Hematopoietic multipotent progenitor cell treated with erythropoietin and hydrocortisone succinate and interleukin-3 and kit ligand, for 8 days (in vitro differentiated cells): ENCODE measurements around the gene SEMA4D.

Experiments used
- DNase-seq: peaks from one replicate; pipeline ENCODE4 v3.0.0-alpha.2; 2015

The SEMA4D gene

DNA sequence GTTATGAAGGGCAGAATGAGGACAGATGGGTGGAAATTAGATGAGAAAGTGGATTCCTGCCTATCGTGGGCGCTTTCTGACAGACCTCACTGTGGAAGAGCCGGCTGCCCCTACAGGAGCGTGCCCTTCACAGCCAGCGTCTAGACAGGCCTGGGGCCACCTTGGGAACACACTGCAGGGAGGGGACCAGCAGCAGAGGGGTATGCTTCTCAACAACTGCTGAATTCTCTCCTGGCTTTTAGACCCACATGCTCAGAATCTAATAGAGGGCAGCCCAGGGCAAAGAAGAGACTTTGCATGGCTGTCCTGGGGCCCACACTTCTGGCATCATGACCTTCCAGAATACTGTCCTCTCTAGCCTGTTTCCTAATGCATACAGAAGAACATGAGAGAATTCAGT lies 2.1 kb upstream of the SEMA4D start:
- no peak for DNase-seq

DNA sequence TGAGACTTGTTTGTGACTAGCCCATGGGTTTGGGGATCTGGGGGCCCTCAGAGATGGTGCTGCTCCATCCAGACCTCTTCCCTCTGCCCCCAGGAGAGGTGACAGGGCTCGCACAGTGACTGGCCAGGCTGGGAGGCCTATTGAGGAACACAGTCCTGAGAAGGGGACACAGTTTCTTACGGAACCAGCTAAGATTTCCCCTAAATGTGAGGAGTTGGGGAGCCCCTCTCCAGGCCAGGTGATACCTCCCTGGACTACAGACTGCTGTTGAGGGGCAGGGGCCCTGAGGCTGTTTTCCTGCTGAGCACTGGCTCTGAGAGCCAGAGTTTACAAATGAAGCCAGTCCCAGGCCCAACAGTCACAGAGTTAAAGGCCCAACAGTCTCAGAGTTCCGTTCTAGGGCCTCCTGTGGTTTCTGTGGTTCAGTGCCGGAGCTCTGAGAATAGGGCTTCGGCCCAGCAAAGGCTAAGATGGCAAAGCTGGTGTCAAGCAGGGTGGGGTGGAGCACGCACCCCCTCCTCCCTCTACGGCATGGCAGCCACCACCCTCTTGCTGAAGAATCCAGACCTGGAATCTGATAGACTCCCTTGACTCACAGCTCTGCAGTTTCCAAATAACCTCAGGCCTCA lies 1.1 kb upstream of the SEMA4D start:
- peak; percentile 65 for DNase-seq

DNA sequence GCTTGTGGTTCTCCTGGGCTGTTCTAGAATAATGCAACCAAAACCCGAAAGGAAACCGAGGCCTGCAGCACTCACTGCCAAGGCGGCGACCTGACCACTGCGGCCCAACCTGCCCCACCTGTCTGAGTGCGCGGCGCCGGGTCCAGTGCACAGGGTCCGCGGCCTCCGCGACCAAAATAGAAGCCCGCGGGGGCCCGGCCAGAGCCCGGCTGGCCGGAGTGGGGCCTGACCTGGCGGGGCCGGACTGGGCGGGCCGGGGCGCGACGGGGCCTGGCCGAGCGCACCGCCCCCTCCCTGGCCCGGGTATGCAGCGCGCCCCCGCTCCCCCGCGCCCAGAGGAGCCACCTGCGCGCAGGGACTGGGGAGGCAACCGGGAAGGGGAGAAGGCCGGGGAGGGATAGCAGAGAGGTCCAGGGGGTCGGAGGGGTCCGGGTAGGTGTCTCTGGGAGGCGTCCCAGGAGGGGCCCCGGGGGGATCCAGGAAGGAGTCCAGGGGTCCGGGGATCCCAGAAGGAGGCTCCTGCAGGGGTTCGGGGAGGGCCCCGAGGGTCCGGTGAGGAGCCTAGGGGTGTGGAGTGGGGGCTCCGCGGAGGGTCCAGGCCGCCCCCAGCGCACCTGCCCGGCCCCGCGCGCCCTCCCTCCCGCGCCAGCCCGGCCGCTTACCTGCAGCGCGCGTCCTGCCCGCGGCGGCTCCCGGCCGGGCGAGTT lies 503 bp downstream of the SEMA4D start:
- DNase-seq, result no peak

DNA sequence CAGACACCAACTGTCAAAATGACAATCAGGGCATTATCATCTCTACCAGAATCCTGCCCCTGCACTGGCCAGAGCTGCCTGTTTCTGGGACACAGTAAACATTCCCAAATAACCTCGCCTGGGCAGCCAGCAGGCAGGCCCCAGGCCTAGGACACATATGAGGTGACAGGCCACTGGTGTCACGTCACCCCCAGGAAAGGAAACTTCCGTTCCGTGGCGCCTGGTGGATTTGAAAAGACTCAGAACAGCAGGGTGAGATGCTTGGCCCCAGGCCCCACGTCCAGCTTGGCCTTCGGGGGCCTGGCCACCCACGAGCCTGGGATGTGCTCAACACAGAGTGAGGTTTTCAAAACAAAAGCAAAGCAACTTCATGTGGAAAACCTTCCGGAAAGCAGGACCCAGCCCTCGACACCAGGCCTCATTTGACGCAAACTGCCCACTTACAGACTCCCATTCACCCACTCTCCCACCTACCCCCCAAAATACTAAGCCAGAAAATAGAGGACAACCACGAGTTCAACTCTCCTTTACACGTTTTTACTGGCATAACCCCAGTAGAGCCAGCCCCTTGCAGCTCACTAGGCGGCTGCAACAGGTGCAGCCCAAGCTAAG lies 1.2 kb downstream of the SEMA4D start:
- peak; percentile 32 for DNase-seq

DNA sequence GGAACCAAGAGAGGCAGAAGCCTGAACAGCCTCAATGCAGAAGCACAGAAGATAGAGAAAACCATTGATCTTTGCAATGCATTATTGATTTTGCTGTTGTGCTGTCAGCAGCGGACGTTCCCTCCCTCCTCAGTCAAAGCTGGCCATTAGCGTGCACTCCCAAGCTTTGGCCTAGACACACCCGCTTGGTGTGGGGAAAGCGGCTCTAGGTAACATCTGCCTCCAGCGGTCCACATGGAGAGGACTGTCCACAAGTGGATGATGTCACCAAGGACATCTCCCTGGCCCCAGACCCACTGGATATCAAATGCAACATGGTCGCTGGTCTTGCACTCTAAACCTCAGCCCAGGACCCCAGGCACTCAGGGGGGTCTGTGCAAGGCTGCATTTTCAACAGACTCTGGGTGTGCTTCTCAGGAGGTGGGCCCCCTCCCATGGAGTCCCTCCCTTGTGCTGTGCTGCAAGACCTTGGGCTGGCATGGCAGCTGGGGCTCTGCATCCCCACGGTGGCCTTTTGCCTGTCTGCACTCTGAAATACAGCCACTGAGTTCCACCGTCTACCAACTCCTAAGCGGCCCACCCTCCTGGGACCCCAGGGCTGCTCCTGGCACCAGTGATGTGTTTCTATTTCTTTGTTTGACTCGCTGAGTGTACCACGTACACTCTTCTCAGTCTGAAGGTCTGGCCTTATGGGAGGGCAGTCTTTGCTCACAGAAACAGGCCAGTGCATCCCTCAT lies 1.9 kb downstream of the SEMA4D start:
- no peak for DNase-seq

DNA sequence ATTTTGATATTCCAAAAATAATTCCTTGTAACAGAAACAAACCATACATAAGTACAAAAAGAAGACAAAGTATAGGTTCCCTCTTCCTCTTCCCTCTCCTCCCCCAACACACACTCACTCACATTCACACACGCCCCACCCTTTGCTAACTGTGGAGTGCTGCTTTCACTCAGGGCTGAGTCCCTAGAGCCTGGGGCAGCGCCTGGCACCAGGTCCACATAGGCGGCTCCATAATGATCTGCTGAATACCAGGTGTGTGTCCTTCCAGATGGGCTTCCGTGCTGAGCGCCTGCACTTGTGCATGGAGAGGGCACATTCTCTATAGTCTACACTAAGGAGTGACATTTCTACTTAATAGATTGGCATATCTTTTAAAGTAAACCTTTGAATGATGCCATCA lies 3.7 kb downstream of the SEMA4D start:
- DNase-seq, result no peak

DNA sequence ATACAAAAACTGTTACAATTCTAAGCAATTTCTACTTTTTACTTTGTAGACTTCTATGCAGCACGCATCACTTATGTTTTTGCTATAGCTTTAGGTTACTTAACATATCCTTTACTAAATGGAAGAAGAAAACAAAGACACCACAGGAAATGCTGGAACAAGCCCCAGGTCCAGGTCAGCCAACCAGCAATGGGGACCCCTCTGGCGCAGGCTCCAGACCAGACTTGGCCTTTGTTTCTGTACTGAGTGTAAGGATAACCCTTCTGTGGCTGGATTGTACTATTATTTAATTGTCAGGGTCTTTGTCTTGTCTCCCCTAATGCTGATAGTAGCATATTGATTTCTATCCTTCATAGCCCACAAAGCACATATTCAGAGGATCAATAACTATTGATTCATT lies 4.2 kb downstream of the SEMA4D start:
- no peak for DNase-seq

DNA sequence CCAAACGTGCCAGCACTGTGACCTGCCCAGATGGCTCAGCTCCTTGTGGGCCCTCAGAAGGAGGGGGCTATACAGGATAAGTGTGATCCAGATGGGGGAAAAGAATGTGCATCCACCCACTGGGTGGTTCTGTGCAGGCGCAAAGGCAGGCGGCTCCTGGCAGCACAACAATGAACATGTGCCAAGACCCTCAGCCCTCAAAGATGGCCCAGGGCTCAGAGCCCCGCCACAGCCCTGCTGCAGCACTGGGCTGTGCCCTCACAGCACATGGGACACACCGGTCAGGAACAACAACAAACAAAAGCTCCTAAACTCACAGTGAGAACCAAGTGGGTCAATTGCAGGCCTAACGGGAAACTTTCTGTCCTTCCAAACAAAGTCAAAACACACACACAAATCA lies 4.7 kb downstream of the SEMA4D start:
- no peak for DNase-seq

DNA sequence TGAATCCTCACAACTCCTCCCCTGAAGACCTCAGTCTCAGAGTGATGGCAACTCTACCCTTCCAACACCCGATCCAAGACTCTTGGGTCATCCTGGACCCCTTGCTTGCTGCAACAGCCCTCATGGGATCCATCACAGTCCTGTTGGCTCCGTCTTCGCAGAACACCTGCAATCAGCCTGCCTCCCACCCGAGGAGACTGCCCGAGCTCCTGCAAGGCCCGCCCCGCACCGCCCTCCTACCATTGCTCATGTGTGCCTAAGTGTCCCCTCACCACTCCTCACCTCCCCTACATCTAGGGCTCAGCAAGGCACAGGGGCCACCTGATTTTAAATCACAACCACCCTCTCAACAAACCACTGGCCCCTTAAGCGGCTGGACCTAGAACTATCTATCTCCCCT lies 5.3 kb downstream of the SEMA4D start:
- no peak for DNase-seq

DNA sequence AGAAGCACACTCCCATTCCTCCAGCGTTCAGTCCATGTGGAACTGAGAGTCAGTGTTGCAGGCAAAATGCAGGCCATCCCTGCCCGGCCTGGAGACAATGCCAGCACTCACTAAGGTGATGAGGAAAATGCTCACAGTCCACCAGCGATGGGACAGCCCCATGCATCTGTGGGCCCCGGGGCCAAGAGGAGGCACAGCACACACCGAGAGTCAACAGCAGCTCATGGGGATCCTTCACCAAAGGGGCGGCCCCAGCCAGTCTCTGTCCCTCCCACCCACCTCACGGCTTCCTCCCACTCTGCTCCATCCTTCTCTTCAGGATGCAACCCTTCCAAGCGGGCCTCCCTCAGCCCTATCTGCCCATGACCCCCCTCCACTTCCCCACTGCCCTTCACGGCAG lies 6.2 kb downstream of the SEMA4D start:
- DNase-seq, result no peak

DNA sequence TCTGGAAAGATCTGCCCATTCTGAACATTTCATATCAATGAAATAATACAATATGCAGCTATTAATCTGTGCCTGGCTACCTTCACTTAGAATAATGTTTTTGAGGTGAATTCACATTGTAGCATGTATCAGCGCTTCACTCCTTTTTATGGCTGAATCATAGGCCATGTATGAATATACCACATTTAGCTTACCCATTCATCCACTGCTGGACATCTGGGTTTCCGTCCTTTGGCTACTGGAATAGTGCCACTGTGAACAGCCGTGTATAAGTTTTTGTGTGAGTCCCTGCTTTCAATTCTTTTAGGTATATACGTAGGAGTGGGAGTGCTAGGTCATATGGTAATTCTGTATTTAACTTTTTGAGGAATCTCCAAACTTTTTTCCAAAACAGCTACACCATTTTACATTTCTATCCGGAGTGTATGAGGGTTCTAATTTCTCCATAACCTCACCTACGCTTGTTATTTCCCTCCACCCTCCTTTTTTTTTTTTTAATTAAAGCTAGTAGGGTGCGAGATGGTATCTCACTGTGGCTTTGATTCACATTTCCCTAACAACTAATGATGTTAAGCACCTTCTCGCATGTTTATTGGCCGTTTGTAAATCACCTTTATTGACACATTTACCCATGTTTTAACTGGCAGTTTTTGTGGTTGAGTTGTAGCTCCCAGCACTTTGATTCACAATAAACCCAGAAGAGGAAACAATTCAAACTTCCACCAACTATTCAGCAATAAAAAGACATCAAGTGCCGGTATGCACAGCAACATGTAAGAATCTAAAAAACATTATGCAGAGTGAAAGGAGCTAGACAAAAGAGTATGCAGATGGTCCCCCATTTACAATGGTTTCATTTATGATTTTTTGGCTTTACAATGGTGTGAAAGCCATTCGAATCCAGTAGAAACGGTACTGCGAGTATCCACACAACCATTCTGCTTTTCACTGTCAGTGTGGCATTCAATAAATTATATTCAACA lies 8.1 kb downstream of the SEMA4D start:
- no peak for DNase-seq

DNA sequence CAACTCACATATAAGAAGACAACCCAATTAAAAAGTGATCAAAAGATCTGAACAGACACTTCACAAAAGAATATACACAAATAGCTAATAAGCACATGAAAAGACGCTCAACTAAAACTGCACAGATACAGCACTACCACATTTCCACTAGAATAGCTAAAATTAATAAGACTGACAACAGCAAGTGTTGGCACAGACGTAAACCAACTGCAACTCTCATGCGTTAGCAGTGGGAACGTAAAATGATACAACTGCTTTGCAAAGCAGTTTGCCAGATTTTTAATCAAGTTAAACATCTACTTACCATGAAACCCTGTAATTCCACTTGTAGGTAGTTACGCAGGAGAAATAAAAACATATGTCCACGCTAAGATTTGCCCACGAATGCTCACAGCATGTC lies 9.0 kb downstream of the SEMA4D start:
- no peak for DNase-seq

DNA sequence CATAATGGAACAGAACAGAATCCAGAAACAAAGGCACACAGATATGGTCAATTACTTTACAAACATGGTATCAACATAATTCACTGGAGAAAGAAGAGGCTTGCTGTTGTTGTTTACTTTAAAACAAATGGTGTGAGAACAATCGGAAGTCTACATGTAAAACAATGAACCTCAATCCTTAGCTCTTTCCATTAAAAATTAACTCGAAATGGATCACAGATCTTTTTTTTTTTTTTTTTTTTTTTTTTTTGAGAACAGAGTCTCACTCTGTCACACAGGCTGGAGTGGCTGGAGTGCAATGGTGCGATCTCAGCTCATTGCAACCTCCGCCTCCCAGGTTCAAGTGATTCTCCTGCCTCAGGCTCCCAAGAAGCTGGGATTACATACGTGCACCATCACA lies 9.8 kb downstream of the SEMA4D start:
- DNase-seq, result no peak

DNA sequence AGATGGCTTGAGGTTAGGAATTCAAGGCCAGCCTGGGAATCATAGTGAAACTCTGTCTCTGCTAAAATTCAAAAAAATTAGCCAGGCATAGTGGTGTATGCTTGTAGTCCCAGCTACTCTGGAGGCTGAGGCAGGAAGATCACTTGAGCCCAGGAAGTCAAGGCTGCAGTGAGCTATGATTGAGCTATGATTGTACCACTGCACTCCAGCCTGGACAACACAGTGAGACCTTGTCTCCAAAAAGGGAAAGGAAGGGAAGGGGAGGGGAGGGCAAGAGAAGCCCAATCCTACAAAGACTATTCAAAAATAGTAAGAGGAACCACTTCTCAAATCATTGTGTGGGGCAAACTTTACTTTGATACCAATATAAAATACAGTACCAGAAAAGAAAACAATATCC lies 11.2 kb downstream of the SEMA4D start:
- no peak for DNase-seq

DNA sequence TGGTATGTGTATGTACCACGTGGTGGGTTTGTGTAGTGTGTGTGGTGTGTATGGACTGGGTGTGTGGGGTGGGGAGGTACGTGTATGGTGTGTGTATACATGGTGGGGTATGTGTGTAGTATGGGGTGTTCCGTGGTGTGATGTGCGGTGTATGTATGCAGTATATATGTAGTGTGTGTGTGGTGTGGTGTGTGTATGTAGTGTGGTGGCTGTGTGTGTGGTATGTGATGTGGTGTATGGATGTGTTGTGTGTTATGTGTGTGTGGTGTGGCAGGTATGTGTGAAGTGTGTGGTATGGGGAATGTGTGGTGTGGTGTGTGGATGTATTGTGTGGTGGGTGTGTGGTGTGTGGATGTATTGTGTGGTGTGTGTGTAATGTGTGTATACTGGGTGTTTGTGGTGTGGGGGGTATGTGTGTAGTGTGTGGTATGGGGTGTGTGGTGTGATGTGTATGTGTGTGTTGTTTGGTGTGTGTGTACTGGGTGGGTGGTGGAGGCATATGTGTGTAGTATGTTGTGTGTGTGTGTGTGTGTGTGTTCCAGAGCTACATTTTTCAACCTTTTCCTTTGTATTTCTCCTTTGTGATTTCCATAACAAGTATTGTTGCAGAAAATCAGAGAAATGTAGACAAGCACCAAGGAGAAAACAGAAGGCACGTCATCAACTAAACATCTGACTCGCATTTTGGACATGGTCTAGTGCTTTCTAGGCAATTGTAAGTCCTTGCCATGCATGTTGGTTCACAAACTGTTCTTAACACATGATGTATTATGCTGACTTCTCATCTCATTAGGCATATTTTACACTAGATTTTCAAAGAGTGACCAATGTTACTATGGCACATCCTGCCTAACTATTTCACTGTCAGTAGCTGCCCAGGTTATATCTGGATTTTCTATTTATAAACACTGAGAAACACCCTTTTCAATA lies 13.2 kb downstream of the SEMA4D start:
- DNase-seq, result no peak

DNA sequence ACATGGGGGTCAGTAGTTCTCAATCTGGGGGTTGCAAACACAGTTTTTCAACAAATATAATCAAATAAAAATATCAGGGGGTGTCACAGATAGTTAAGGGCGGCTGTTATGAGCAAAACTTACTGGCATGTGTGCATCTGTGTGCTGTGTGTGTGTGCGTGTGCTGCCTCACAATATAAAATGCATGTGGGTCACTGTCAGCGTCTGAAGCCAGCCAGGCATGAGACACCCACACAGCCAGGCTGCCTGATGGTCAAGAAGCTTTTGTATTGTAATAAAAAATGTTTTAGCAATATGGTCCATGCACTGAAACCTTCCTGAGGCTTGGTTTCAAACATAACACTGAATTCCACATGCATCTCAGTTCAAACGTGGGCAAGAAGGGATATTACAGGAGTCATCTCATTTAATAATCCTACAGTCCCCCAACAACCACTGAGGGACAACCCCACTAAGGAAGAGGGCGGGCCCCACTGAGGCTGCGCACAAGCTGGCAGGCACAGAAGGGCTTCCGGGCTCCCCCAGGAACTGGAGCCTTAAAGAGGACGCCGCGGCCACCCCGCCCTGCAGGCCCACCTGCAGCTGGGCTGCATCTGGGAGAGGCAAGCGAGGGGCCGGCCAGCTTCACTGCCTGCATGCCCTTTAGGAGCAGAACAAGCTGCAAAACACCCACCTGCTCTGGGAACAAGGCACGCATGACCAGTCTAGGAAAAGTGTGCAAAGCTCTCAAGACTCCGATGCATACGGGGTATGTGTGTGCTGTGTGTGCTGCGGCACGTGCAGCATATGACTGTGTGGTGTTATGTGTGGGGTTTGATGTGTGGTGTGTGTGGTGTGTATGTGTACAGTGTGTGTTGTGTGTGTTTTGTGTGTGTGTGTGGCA lies 14.1 kb downstream of the SEMA4D start:
- DNase-seq, result peak; percentile 81

DNA sequence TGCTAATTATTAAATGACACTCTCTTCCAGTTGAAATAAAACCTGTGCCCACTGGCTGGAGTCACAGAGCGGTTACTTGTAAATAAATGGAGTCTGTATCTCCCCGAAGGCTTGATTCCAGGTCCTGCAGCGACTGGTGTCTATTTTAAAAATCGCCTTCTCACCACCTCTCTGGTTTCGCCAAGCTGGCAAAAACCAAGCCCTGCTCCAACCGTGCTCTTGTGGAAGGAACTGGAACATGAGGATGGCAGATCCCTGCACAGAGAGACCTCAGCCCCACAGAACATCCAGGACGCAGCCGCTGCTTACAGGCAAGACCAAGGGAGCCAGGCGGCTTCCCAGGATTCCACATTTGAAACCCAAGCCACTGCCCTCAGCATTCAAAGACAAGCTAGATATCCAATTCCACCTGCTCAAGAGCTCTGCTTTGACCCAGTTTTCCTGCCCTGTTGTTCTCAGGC lies 15.0 kb downstream of the SEMA4D start:
- DNase-seq, result no peak

DNA sequence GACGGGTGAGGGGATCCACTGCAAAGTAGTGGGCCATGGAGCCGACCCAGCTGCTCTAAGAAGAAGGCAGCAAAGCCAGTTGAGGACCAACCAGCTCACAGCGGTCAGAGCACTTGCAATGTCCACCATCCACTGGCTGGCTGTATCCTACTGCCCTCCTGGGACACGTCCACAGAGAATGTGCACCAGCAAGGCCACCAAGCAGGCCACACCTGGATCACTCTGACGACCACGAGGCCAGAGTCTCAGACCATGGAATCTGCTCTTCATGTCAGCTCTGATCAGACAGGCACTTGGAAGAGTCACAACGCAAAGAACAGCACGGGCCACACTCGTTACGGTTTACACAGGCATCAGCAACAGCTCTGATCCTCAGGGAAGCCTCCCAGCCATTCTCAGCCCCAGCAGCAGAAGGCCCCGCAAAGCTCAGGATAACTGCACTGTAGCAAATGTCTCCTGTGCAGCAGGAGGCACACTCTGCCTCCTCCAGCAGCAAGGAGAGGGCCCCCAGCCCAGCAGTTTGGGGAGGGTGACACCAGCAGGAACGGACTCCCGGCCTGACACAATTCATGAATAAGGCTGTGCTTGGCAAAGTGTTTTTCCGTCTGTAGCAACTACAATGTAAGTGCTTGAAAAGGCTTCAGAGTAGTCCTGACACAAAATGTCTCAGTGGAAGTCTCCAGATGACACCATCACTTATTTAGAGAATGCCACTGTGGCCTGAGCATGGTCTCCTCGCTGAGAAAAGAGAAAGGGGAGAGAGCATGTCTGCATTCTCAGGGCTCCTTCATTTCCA lies 15.7 kb downstream of the SEMA4D start:
- no peak for DNase-seq

DNA sequence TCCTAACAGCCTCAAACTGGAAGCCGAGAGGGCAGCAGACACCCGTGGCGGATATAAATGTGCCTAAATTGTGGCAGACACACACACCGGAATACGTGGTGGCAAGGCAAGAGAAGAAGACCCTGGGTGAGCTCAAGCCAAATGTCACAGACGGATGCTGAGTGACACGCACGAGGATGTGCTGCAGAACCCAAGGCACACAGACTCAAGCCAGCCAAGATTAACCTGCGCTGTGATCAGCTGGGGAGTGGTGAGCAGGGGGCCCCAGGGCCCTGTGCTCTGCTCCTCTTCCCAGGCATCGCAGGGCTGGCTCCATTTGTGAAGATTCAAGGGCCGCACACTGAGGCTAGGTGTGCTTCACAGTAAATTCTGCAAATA lies 16.4 kb downstream of the SEMA4D start:
- DNase-seq, result no peak
